GM18498 (cell line): ENCODE data around the gene HRH1.
"Not testable (repeated sequence)": the region's sequence is repeated elsewhere in the genome, so short reads cannot be mapped to it uniquely, and the experiment has no call there.

Experiments
- ATAC-seq: cut with Tn5 transposase; IDR thresholded peaks from one replicate; pipeline ENCODE4 v1.9.1; 2021; ENCODE audit warnings: mild to moderate bottlenecking, moderate library complexity; ENCODE audit not compliant: unreplicated experiment

HRH1 gene

DNA sequence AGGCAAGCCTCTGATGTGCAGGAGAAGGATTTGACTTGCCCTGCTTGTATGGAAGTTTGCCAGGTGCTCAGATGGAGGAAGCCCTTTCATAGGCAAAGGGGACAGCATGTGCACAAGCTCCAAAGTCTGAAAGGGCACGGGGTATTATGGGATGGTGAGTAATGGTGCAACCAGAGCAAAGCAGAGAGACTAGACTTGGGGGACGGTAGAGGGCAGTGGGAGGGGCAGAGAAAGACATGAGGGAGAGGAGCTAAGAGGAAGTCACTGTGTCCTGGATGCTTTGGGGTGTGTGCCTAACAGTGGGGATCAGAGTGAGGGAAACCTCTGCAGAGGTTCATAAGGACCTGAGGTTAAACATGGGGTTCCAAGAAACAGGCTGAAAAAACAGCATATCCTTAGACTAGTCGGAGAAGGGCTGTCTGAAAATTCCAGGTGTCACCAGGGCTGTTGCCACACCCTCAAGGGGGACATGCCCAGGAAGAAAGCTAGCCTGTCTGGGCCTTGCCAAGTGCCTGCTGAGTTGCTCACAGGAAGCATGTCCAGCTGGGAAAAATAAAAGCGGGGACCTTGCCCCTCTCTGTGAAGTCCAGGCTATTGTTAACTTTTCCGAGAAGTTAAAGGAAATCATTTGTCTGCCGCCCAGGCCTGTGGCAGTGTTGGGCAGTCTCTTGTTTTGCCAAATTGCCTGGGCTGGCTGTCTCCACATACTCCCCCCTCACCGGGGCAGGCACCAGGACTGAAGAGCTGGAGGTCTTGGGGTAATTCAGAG, 47.1 kb downstream of the HRH1 start:
- ATAC-seq = no peak

DNA sequence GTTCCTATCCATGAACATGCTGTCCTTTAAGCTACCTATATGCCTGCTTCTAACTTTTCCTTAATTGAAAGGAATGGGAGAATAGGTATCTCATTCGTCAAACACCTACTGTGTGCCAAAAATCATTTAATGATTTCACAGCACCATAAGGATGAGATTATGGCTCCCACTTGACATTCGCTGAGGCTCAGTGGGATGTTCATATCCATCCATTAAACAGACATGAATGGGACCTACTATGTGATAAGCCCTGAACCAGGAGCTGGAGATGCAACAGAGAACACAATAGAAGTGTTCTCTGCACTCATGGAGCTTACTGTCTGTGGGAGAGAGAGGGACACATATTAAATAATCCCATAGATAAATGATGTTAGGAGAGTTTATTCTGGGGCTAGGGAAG, 49.7 kb downstream of the HRH1 start:
- ATAC-seq = no peak

DNA sequence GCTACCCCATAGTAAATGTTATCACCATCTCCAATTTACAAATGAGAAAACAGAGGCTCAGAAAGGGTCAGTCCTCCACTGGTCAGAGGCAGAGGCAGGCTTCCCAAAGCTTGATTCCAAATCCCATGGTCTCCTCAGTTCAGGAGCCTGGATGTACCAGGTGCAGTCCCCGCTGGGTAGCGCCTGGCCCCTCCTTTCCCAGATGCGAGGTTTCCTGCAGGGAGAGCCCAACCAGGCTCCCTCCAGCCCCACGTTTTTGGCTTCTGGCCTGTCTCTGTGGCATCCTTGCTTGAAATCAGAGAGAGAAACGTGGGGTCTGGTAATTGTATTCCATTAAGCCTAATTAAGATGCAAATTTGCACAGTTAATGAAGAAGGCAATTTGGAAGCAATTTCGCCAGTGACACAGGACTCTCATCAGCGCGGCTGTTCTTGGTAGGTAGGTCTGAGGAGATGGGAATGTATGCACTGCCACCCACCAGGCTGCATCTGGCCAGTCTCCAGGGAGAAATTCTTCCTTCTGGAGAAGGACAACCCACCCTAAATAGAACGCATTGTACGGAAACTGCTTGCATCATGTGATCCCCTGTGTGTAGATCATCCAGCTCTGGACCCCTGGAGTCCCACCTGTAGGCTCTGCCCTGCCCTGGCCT, 50.5 kb downstream of the HRH1 start:
- no peak for ATAC-seq

DNA sequence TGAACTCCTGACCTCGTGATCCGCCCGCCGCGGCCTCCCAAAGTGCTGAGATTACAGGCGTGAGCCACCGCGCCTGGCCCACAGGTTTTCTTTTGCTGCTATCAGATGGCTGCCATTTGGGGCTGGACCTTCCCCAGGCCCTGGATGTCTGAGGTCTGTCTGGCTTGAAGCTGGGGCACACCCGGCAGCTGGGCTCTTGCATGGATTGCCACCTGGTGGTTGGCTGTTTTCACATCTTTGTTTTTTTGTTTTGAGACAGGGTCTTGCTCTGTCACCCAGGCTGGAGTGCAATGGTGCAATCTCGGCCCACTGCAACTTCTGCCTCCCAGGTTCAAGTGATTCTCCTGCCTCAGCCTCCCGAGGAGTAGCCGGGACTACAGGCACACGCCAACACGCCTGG, 51.6 kb downstream of the HRH1 start:
- ATAC-seq = not testable (repeated sequence)

DNA sequence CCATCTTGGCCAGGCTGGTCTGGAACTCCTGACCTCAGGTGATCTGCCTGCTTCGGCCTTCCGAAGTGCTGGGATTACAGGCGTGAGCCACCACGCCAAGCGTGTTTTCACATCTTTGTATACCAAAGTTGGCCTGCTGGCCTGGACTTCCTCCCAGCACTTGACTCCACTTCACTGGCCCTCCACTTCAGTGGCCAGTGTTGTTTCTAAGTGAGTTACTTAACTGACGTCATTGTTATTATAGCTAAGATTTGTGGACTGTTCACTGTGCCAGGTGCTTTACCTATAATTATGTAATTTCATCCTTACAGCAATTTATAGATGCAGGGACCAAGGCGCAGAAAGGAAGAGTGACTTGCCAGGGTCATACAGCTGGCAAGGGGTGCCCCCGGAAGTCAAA, 52.0 kb downstream of the HRH1 start:
- no peak for ATAC-seq

DNA sequence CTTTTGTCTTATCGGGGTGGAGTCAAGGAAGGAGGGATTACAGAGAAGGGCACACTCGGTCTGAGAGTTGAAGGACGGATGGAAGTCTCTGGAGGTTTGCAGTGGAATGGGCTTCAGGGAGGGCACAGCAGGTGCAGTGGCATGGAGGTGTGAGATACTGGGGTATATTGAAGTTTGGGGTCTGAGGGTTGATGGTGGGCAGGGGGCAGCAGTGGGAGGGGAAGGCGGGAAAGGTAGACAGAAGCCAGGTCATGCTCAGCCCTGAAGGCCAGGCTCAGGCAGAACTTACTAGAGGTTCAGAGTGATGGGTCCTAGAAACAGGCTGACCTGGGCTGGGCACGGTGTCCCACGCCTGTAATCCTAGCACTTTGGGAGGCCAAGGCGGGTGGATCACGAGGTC, 52.7 kb downstream of the HRH1 start:
- ATAC-seq = no peak

DNA sequence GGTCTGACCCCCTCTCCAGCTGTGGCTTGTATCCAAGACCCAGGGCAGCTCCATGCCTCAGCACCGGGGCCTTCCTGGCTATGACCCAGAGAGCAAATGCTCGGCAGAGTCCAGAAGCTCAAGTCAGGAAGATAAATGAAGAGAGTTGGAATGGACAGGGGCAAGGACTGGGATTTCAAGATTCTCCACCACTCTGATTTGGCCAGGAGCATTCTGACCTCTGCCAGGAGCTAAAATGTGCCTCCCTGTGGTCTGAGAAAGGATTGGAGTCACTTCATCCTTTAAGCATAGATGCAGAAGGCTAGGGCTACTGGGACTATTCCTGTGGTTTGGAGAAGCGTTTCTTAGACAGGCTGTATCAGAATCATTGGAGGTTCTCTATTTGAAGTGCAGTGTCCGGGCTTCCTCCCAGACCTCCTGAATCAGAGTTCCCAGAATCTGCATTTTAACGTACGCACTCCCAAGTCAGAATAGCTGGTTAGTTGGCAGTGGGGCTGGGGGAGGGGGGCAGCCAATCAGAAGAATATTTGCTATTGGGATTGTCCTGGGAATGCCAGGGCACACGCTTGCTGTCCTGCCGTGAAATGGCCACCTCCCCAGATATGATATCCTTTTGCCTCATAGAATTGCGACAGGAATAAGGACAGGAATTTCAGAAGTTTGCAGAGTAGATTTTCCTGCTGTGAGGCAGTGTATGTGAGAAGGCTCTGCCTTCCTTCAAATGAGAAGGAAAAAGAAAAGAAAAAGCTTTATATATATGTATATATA, 57.4 kb downstream of the HRH1 start:
- no peak for ATAC-seq

DNA sequence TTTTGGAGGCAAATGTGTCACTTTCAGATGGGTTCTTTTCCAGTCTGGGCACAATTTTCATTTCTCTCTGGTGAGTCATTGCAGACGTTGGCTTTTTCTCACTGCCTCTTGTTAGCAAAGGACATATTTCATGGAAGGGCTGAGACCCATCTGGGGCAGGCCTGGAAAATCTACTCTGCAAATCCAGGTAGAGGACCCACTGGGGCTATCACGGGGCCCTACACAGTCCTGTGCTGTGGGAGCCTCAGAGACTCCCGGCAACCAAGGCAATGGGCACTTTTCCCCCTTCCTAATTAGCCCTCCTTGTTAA, 58.0 kb downstream of the HRH1 start:
- no peak for ATAC-seq

DNA sequence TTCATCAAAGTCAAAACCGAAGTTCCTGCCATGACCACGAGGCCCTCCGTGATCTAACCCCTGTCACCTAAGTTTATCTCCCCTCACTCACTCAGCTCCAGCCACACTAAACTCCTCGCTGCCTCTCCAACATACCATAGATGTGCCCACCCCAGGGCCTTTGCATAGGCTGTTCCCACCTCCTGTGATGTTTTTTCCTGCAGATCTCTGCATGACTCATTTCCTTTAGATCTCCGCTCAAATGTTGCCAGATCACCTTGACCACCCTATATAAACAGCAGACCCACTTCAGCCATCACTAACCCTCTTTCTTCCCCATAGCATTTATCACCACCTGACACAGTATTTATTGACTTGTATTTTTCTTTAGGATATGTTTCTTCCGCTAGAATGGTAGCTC, 58.5 kb downstream of the HRH1 start:
- no peak for ATAC-seq

DNA sequence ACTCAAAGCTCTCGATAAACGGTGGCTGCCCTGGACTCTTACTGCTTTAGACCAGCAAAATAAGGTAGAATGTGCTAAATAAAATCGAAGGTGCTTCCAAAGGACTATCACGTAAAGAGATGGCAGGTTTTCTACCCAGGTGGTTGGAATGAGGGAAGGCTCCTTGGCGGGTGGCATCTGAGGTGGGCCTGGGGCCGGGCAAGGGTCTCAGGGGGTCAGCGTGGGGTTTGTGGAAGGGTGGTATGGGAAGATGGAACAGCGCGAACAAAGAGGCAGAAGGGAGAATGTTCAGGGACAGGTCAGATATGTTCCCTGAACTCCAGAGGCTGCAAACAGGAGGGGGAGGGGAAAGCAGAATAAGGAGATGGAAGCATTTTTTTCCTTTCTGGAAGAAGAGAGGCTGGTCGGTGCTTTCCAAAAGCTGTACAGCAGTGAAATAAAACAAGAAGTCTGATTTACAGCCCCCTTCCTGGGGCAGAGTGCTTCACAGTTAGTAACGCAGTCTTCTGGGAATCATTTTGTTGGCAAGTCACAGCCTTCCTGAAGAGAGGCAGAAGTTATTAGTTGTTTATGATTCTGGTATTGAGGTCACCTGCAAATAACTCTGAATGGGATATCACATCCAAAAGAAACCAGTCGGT, 59.6 kb downstream of the HRH1 start:
- ATAC-seq = no peak

DNA sequence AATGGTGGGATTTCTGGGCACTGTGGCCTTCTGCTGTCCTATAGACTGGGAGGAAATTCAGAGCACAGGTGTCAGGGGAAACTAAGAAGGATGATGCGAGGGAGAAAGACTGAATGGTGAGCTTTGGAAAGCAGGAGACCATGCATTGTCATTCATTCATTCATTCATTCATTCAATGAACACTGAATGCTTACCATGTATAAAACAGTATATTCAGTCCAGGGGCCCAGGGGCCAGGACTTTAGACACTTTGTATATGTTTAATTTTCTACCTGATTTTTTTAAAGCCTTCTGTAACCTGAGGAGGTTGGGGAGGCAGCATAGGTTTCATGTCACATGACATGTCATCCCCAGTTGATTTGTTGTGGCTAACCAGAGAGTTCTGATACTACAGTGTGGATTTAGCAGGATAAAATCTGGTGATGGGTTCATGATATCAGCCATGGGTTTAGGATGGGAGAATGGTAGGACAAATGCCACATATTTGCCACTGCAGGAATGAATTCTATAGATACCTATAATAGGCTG, 60.2 kb downstream of the HRH1 start:
- no peak for ATAC-seq

DNA sequence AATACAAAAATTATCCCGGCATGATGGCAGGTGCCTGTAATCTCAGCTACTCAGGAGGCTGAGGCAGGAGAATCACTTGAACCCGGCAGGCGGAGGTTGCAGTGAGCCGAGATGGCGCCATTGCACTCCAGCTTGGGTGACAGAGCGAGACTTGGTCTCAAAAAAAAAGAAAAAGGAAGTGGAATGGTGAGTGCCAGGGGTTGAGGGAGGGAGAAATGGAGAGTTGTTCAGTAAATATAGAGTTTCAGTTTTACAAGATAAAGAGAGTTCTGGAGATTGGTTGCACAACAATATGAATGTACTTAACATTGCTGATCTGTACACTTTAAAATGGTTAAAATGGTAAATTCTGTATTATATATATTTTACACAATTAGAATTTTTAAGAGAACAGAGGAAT, 63.1 kb downstream of the HRH1 start:
- not testable (repeated sequence) for ATAC-seq

DNA sequence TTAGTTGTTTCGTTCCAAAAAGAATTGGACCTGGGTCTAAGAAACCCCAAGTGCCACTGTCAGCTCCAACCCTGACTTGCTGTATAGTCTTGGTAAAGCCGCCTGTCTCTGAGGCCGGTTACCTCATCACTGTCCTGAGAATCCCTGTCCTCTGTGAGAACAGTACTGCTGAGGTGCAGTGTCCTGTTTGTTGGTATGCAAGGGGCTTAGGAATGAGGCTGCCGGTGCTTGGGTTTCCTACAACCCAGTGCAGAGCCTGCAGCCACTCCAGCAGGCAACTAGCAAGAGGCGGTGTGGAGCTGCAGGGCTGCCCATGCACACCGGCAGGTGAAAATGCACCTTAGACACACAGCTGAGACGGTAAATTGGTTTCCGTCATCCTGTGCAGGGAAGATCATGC, 65.9 kb downstream of the HRH1 start:
- ATAC-seq = no peak

DNA sequence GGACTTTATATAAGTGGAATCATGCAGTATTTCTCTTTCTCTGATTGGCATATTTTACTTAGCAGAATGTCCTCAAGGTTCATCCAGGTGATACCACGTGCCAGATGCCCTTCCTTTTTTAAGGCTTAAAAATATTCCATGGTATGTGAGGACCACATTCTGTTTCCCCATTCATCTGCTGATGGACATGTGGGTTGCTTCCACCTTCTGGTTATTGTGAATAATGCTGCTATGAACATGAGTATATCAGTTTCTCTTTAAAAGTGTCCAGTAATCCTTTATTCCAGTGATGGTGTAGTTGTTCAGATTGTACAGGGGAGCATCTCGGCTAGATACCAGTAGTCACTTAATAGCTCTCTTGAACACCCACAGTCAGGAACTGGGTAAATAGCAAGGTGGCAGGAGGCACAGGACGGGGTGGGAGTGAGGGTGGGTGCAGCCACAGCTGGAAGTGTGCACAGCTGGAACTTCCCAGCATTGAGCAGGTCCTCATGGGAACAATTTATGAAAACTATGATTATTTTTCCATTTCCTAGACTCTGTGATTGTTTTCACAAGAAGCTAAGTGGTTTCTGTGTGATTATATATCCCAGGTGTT, 67.6 kb downstream of the HRH1 start:
- no peak for ATAC-seq

DNA sequence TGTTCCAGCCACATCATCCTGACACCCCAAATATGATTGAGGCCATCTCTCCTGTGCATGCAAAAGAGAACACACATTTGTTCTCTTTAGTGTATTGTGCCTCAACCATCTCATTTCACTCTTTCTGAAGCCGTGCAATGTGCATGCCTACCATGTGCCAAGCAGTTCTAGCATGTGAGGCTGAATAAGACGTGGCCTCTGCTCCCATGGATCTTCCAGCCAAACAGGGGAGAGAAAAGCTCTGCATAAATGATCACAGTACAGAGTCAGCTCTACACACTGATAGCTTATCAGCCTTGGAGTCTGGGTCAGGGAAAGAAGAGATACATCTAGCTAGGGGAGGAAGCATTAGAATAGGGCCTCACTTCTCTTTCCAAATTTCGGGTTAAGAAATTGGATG, 69.7 kb downstream of the HRH1 start:
- ATAC-seq = no peak

DNA sequence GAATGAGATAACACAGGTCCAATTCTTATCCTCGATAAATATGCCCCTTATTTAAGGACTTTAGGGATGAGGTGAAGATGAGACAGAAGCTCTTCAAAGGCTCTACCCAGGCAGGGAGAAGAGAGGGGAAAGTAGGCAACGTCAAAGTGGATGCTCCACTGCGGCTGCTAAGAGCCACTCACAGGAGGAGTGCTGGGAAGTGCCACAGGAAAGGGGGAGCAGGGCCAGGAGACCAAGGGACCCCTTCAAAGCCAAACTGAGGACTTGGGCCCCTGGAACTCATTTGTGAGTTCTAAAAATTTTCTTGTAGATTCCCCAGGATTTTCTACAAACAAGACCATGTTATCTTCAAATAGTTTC, 70.6 kb downstream of the HRH1 start:
- ATAC-seq = no peak

DNA sequence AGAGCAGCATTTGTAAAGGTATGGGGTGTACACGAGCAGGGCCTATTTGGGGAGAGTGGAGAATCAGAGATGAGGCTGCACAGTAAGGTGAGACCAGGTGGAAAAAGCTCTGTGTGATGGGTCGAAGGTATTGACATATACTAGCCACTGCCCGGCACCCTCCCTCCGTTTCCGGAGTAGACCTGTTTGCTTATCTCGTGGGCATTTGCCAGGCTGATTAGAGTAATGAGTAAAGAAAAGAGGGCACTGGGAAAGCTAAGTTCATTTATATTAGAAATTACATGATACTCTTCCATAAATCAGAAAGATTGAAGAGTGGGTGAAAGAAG, 71.7 kb downstream of the HRH1 start:
- no peak for ATAC-seq

DNA sequence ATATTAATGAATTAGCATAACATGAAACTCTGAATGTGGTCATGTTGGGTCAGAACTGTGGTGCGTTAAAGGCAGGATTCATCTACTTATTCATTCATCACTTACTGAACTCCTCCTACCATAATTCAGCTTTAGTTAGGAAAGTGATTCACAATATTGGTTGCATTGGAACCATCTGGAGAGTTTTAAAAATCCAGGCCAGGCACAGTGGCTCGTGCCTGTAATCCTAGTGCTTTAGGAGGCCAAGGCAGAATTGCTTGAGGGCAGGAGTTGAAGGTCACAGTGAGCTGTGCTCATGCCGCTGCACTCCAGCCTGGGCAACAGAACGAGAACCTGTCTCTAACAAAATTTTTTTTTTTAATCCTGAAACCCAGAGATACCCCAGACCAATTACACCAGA, 73.7 kb downstream of the HRH1 start:
- ATAC-seq = no peak

DNA sequence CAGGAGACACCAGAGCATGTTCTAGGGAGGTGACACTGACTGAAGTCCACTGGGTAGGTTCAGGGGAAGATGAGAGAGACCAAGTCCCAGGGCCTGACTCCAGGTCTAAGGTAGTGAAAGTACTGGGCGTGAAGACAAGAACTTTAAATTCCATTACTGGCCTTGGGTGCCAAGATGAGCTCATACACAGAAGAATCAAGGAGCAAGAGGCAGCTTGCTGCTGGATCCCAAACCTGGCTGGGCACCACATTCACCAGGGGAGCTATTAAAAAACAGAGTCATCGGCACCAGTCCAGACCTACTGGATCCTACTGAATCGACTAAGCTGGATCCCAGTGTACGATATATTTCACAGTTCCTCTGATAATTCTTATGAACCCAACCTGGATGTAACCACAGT, 75.8 kb downstream of the HRH1 start:
- no peak for ATAC-seq

DNA sequence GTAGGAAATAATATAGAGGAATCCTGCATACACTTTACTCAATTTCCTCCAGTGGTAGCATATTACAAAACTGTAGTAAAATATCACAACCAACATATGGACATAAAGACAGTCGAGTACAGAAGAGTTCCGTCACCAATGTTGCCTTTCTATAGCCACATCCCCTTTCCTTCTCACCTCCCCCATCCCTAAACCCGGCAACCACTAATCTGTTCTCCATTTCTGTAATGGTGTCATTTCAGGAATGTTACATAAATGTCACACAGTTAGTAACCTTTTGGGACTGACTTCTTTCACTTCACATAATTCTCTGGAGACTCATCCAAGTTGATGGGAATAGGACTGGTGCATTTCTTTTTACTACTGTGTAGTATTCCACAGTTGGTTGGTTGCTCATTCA, 76.5 kb downstream of the HRH1 start:
- ATAC-seq = no peak

DNA sequence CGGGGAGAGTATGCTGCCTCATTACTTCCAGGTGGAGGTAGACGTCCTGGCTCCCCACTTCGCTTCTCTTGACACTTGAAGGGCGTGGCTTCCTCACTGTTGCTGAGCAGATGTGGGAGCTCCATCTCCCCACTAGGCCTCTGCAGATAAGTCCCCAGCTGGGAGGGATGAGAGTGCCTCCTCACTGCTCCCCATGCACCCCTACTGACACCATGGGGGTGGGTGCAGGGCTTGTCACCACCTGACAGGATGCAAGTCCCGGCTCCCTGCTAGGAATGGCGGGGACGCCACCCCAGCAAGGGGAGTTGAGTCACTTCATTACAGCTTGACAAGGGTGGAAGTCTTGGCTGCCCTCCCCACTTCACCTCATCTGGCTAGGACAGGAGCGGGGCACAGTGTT, 81.1 kb downstream of the HRH1 start:
- no peak for ATAC-seq
